Esophagus squamous epithelium (tissue), 5 donors: ENCODE results near the gene MISFA. TPM values are rescaled to one million over a fixed set of nuclear protein-coding genes. Genes with fewer than 3 reads are reported as not detected.
A peak's percentile ranks its signal among the peaks of the same experiment; 100 is the strongest.

Experiments
- DNase-seq: peaks from one replicate; lab custom pipeline; 2025; lab: John Stamatoyannopoulos, UW
- H3K27ac ChIP-seq, 4 donors: fragments of 200-600 bp; sonication (generic); one replicate each; pipeline ENCODE4 v1.5.1; 2016 to 2019; ENCODE audit warnings: mild to moderate bottlenecking in 1 of 4
- H3K27me3 ChIP-seq, 4 donors: fragments of 200-600 bp; sonication (generic); 1 replicate in 3 of 4; 2 replicates in 1 of 4; pipeline versions ENCODE4 v1.5.1 to v1.6.0; 2017 to 2021; ENCODE audit warnings: antibody characterized with exemption in 1 of 4
- H3K36me3 ChIP-seq, 3 donors: fragments of 200-600 bp; sonication (generic); one replicate each; pipeline ENCODE4 v1.5.1; 2016 to 2019
- H3K4me1 ChIP-seq, 3 donors: fragments of 200-600 bp; sonication (generic); one replicate each; pipeline ENCODE4 v1.5.1; 2017 to 2019
- H3K4me3 ChIP-seq, 4 donors: fragments of 200-600 bp; sonication (generic); 1 replicate in 3 of 4; 2 replicates in 1 of 4; pipeline ENCODE4 v1.5.1; 2016 to 2019; ENCODE audit warnings: mild to moderate bottlenecking in 2 of 4, moderate library complexity in 1 of 4
- H3K9me3 ChIP-seq, 3 donors: fragments of 200-600 bp; sonication (generic); one replicate each; pipeline ENCODE4 v1.5.1; 2016 to 2019
- CTCF ChIP-seq, 6 experiments: fragments of 450-650 bp in 4 of 6; fragments of 200-600 bp in 2 of 6; sonication (generic) in 2 of 6; IDR thresholded peaks; one replicate each; pipeline ENCODE4 v1.5.1; 2016 to 2019; ENCODE audit warnings: antibody characterized with exemption in 6 of 6, mild to moderate bottlenecking in 4 of 6, moderate library complexity in 4 of 6
- POLR2A ChIP-seq, 4 donors: fragments of 450-650 bp; IDR thresholded peaks; one replicate each; pipeline ENCODE4 v1.6.1; 2017; ENCODE audit warnings: antibody characterized with exemption in 4 of 4, mild to moderate bottlenecking in 4 of 4, moderate library complexity in 3 of 4
- WGBS, 2 donors: methylation state at CpG; one replicate each; pipeline ENCODE4 v1.1.5; 2018; 5-methylcytosine and 5-hydroxymethylcytosine counted together
- intact Hi-C: fragments of 100-400 bp; cut with DNase I; formaldehyde crosslinking; loops from one replicate; pipeline ENCODE4 v1.15.0; 2022
- total RNA-seq, 4 donors: library from RNA; depleted of rRNA; stranded (reverse); fragments of >200 nt; gene quantifications; one replicate each; pipeline ENCODE4 v1.1.0, GENCODE V29; 2016
- donor health status: DM: yes; HTN: yes; CAD: no.

MISFA gene
- total RNA-seq, 4 donors from 2014 or later = 1.4 to 2.5 TPM; not detected in 2

- Histone ChIP-seq H3K4me3 (no peak overlapping the region), H3K36me3 (peaks cover 0 to 82% (median 12%) of the 10 kb centered on the region in 3 donors), H3K27me3 (no peaks in the 10 kb centered on the region), H3K4me1 (peaks cover 0 to 6% (median 0%) of the 10 kb centered on the region in 3 donors), H3K9me3 (no peaks in the 10 kb centered on the region), H3K27ac (no peak overlapping the region)
- intact Hi-C loops = no loop called here
- DNase-seq = no peak
- no peak for TF ChIP-seq CTCF (IDR thresholded peaks at IDR 0.05)
- no peak for TF ChIP-seq POLR2A (IDR thresholded peaks at IDR 0.05)
- 55 to 76% methylated on average over 1 of the region's 1 CpG for WGBS, 2 donors
Measured at GRCh38 chr11:18575361-18575760, 24.2 kb upstream of the MISFA start.

GRCh38 chr11:18578975-18579598 lies 20.5 kb upstream of the MISFA start:
- H3K9me3 ChIP-seq = no peaks in the 10 kb centered on the region
- H3K4me3 ChIP-seq = no peak overlapping the region
- DNase-seq = no peak
- peaks cover 0 to 6% (median 0%) of the 10 kb centered on the region in 3 donors for H3K4me1 ChIP-seq
- peaks cover 0 to 44% (median under 1%) of the 10 kb centered on the region in 3 donors for H3K36me3 ChIP-seq
- 59 to 64% methylated on average over 8 of the region's 14 CpGs for WGBS, 2 donors
- no peaks in the 10 kb centered on the region for H3K27me3 ChIP-seq
- TF ChIP-seq CTCF (IDR thresholded peaks at IDR 0.05) (no peak), POLR2A (IDR thresholded peaks at IDR 0.05) (no peak)
- H3K27ac ChIP-seq = peak overlapping the region in 2 of 4 donors; percentile 27 to 35
- intact Hi-C loops = no loop called here

DNA sequence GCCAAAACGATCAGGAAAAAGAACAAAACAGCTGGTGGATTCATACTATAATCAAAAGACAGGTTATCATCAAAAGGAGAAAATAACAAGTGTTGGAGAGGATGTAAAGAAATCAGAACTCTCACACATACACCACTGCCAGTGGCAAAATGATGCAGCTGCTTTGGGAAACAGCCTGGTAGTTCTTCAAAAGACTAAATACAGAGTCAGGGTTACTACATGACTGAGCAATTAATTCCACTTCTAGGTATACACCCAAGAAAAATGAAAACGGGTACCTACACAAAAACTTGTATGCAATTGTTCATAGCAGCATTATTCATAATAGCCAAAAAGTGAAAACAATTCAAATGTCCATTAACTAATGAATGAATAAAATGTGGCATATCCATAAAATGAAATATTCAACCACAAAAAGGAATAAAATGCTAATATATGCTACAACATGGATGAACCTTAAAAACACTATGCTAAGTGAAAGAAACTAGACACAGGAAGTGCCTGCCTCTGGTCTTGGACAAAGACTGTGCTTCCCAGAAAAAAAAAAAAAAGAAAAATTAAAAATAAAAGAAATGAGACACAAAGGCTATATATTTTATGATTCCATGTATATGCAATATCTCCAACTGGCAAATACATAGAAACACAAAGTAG lies 19.3 kb upstream of the MISFA start:
- Histone ChIP-seq H3K9me3 (no peaks in the 10 kb centered on the region), H3K27me3 (no peaks in the 10 kb centered on the region), H3K27ac (no peak overlapping the region), H3K36me3 (peaks cover 0 to 33% (median 0%) of the 10 kb centered on the region in 3 donors), H3K4me3 (no peak overlapping the region), H3K4me1 (peaks cover 0 to 6% (median 0%) of the 10 kb centered on the region in 3 donors)
- intact Hi-C loops = no loop called here
- no peak for DNase-seq
- no peak for TF ChIP-seq CTCF (IDR thresholded peaks at IDR 0.05)
- TF ChIP-seq POLR2A (IDR thresholded peaks at IDR 0.05) = no peak
- WGBS, 2 donors = 47 to 55% methylated on average over 2 of the region's 2 CpGs

DNA sequence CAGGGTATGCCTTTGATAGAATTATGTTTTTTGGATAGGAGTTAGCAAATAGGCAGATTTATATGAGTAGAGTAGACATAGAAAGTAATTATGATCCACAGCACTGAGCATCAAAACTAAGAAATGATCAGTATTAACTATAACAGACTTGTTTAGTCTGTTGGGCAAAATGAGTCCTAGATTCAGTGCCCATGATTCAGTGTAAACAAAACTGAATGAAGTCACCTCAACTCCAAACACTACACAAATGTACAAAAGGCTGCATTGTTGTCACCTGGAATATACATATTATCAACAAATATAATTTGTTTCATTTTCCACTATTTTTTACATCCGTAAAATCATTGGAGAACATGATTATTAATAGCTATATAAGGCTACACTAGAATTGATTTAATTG lies 17.8 kb upstream of the MISFA start:
- intact Hi-C loops = no loop called here
- Histone ChIP-seq H3K27ac (no peak overlapping the region), H3K9me3 (no peaks in the 10 kb centered on the region), H3K36me3 (peaks cover 0 to 17% (median 0%) of the 10 kb centered on the region in 3 donors), H3K4me3 (no peak overlapping the region), H3K4me1 (peaks cover 0 to 13% (median 0%) of the 10 kb centered on the region in 3 donors), H3K27me3 (no peaks in the 10 kb centered on the region)
- no peak for DNase-seq
- 81 to 88% methylated on average over 1 of the region's 1 CpG for WGBS, 2 donors
- TF ChIP-seq CTCF (IDR thresholded peaks at IDR 0.05) (no peak), POLR2A (IDR thresholded peaks at IDR 0.05) (no peak)
